GM23338 (cell line): ENCODE results near the gene CSTF3. TPM values are rescaled to one million over a fixed set of nuclear protein-coding genes. Genes with fewer than 3 reads are reported as not detected.

Source experiments
- ATAC-seq: fragments of 200-7000 bp; cut with Tn5 transposase; 3 replicates; pipeline ENCODE4 v1.9.1; 2020
- DNase-seq: peaks from one replicate; pipeline ENCODE4 v3.0.0-alpha.2; 2015; ENCODE audit warnings: low spot score
- H2AFZ ChIP-seq: fragments of 200-600 bp; sonication (generic); 2 replicates; pipeline ENCODE4 v1.8.0; 2016; ENCODE audit warnings: antibody characterized with exemption, mild to moderate bottlenecking, moderate library complexity
- H3F3A ChIP-seq: fragments of 200-600 bp; sonication (generic); replicated peaks from 2 replicates; pipeline ENCODE4 v1.8.0; 2017; ENCODE audit warnings: antibody characterized with exemption, mixed run types, low read depth
- H3K27ac ChIP-seq: fragments of 200-600 bp; sonication (generic); 2 replicates; pipeline ENCODE4 v1.6.1; 2016; ENCODE audit warnings: low read depth
- H3K27me3 ChIP-seq: fragments of 200-600 bp; sonication (generic); 2 replicates; pipeline ENCODE4 v1.8.0; 2016; ENCODE audit warnings: mild to moderate bottlenecking, mixed run types, moderate library complexity; ENCODE audit not compliant: insufficient read depth
- H3K36me3 ChIP-seq: fragments of 200-600 bp; sonication (generic); 2 replicates; pipeline ENCODE4 v1.8.0; 2016; ENCODE audit warnings: mild to moderate bottlenecking; ENCODE audit not compliant: insufficient read depth
- H3K4me1 ChIP-seq: fragments of 200-600 bp; sonication (generic); 2 replicates; pipeline ENCODE4 v1.8.0; 2016; ENCODE audit warnings: mild to moderate bottlenecking, moderate library complexity; ENCODE audit not compliant: insufficient read depth
- H3K4me2 ChIP-seq: fragments of 200-600 bp; sonication (generic); 2 replicates; pipeline ENCODE4 v1.7.1; 2017; ENCODE audit warnings: mixed run types
- H3K4me3 ChIP-seq: fragments of 200-600 bp; sonication (generic); 2 replicates; pipeline ENCODE4 v1.6.1; 2016; ENCODE audit warnings: mixed run types
- H3K79me2 ChIP-seq: fragments of 200-600 bp; sonication (generic); replicated peaks from 2 replicates; pipeline ENCODE4 v1.8.0; 2017; ENCODE audit warnings: mild to moderate bottlenecking; ENCODE audit not compliant: insufficient read depth
- H3K9me2 ChIP-seq: fragments of 200-600 bp; sonication (generic); 2 replicates; pipeline ENCODE4 v1.8.0; 2017; ENCODE audit not compliant: insufficient read depth
- H4K20me1 ChIP-seq: fragments of 200-600 bp; sonication (generic); replicated peaks from 2 replicates; pipeline ENCODE4 v1.8.0; 2017; ENCODE audit warnings: mild to moderate bottlenecking; ENCODE audit not compliant: insufficient read depth
- H3K27ac Mint-ChIP-seq: 2 replicates; pipeline ENCODE4 v1.8.0; 2020; ENCODE audit warnings: inconsistent platforms, mild to moderate bottlenecking, moderate library complexity, mixed read lengths
- H3K27me3 Mint-ChIP-seq: 3 replicates; pipeline ENCODE4 v1.8.0; 2022; ENCODE audit warnings: low read depth, mild to moderate bottlenecking, moderate library complexity, mixed read lengths, inconsistent platforms; ENCODE audit not compliant: insufficient read depth, poor library complexity
- H3K36me3 Mint-ChIP-seq: 3 replicates; pipeline ENCODE4 v1.8.0; 2021; ENCODE audit warnings: low read depth, mild to moderate bottlenecking, inconsistent platforms, moderate library complexity, mixed read lengths
- H3K4me1 Mint-ChIP-seq: 3 replicates; pipeline ENCODE4 v1.8.0; 2020; ENCODE audit warnings: mild to moderate bottlenecking, inconsistent platforms, mixed read lengths
- H3K4me3 Mint-ChIP-seq: 3 replicates; pipeline ENCODE4 v1.8.0; 2021; ENCODE audit warnings: moderate library complexity, mild to moderate bottlenecking, inconsistent platforms, mixed read lengths
- H3K9me3 Mint-ChIP-seq: 3 replicates; pipeline ENCODE4 v1.8.0; 2020; ENCODE audit warnings: moderate library complexity, mild to moderate bottlenecking, inconsistent platforms, mixed read lengths
- EZH2 ChIP-seq: fragments of 200-600 bp; sonication (generic); IDR thresholded peaks from one replicate; pipeline ENCODE4 v1.8.0; 2017; ENCODE audit warnings: antibody characterized with exemption, mild to moderate bottlenecking, low read depth; ENCODE audit not compliant: unreplicated experiment
- EZH2phosphoT487 ChIP-seq: fragments of 200-600 bp; sonication (generic); IDR thresholded peaks from one replicate; pipeline ENCODE4 v1.8.1; 2018; ENCODE audit warnings: antibody characterized with exemption; ENCODE audit not compliant: unreplicated experiment
- JUNB ChIP-seq: IDR thresholded peaks from one replicate; pipeline ENCODE4 v1.6.1; 2016; ENCODE audit warnings: antibody characterized with exemption; ENCODE audit not compliant: unreplicated experiment
- NANOG ChIP-seq: IDR thresholded peaks from 2 replicates; pipeline ENCODE4 v1.6.1; 2016; ENCODE audit warnings: antibody characterized with exemption, borderline replicate concordance
- POLR2AphosphoS5 ChIP-seq: IDR thresholded peaks from 2 replicates; pipeline ENCODE4 v1.6.1; 2016; ENCODE audit warnings: antibody characterized with exemption, low read depth
- REST ChIP-seq: IDR thresholded peaks from one replicate; pipeline ENCODE4 v1.6.1; 2018; ENCODE audit warnings: antibody characterized with exemption; ENCODE audit not compliant: unreplicated experiment
- STAT1 ChIP-seq: IDR thresholded peaks from one replicate; pipeline ENCODE4 v1.6.1; 2016; ENCODE audit warnings: antibody characterized with exemption; ENCODE audit not compliant: unreplicated experiment
- ZNF114 ChIP-seq: fragments of 250-450 bp; sonication (Bioruptor Pico); IDR thresholded peaks from 2 replicates; pipeline ENCODE4 v1.5.0; 2020; ENCODE audit warnings: mild to moderate bottlenecking, moderate library complexity
- ZNF331 ChIP-seq: fragments of 250-450 bp; sonication (Bioruptor Pico); IDR thresholded peaks from 2 replicates; pipeline ENCODE4 v1.5.0; 2020; ENCODE audit warnings: low read depth, mild to moderate bottlenecking, moderate library complexity
- polyA plus RNA-seq: library from polyadenylated mRNA; unstranded; fragments of >200 nt; fragmentation: Nextera tagmentation; extraction: Ambion mirVana; gene quantifications from 2 replicates; pipeline ENCODE4 v1.2.1, GENCODE V29; 2016
- total RNA-seq: library from RNA; depleted of rRNA; stranded (reverse); fragments of >200 nt; shearing (Covaris generic); gene quantifications from 2 replicates; pipeline ENCODE4 v1.2.3, GENCODE V29; 2014
- TF ChIP-seq, protein P1 (sequence below): fragments of 250-450 bp; sonication (Bioruptor Pico); IDR thresholded peaks from 2 replicates; pipeline ENCODE4 v1.5.0; 2020; ENCODE audit warnings: mild to moderate bottlenecking, moderate library complexity
- TF ChIP-seq, protein P2 (sequence below), 2 experiments: fragments of 200-600 bp in 1 of 2; sonication (generic) in 1 of 2; conservative IDR thresholded peaks; 2 replicates each; pipeline versions ENCODE4 v1.5.1 to v1.6.1; 2016 to 2017; ENCODE audit warnings: antibody characterized with exemption in 2 of 2, low read depth in 2 of 2, mild to moderate bottlenecking in 2 of 2, moderate library complexity in 1 of 2

The CSTF3 gene
- total and polyA plus RNA-seq, 2 experiments from 2014 or later: 83.2 to 158 TPM

GRCh38 chr11:33187998-33188722, 26.9 kb upstream of the CSTF3 start:
- Histone ChIP-seq H3K27me3 (no peaks in the 10 kb centered on the region), H3K27ac (0 out of 2 replicates have a peak overlapping the region, but pooled peaks have one; percentile 2), H3K4me2 (peak overlapping the region; percentile 63), H3K4me1 (peaks cover 16% of the 10 kb centered on the region; the same call in 1 of the 2 replicates), H3K79me2 (no peaks in the 10 kb centered on the region), H2AFZ (0 out of 2 replicates have a peak overlapping the region, but pooled peaks have one; percentile 2), H3K9me2 (no peaks in the 10 kb centered on the region; the same call in 1 of the 2 replicates), H3F3A (no peaks in the 10 kb centered on the region), H4K20me1 (no peaks in the 10 kb centered on the region), H3K4me3 (peak overlapping the region; percentile 9; the same call in 1 of the 2 replicates), H3K36me3 (no peaks in the 10 kb centered on the region)
- H3K36me3 Mint-ChIP-seq: no peaks in the 10 kb centered on the region
- H3K4me3 Mint-ChIP-seq: peak overlapping the region; percentile 18; the same call in 2 of the 3 replicates
- TF ChIP-seq STAT1 (no peak), EZH2 (no peak), JUNB (no peak), REST (no peak), NANOG (no peak), ZNF114 (no peak), POLR2AphosphoS5 (no peak), EZH2phosphoT487 (no peak), ZNF331 (CRISPR knock-in tag) (no peak)
- TF ChIP-seq, protein P1, sequence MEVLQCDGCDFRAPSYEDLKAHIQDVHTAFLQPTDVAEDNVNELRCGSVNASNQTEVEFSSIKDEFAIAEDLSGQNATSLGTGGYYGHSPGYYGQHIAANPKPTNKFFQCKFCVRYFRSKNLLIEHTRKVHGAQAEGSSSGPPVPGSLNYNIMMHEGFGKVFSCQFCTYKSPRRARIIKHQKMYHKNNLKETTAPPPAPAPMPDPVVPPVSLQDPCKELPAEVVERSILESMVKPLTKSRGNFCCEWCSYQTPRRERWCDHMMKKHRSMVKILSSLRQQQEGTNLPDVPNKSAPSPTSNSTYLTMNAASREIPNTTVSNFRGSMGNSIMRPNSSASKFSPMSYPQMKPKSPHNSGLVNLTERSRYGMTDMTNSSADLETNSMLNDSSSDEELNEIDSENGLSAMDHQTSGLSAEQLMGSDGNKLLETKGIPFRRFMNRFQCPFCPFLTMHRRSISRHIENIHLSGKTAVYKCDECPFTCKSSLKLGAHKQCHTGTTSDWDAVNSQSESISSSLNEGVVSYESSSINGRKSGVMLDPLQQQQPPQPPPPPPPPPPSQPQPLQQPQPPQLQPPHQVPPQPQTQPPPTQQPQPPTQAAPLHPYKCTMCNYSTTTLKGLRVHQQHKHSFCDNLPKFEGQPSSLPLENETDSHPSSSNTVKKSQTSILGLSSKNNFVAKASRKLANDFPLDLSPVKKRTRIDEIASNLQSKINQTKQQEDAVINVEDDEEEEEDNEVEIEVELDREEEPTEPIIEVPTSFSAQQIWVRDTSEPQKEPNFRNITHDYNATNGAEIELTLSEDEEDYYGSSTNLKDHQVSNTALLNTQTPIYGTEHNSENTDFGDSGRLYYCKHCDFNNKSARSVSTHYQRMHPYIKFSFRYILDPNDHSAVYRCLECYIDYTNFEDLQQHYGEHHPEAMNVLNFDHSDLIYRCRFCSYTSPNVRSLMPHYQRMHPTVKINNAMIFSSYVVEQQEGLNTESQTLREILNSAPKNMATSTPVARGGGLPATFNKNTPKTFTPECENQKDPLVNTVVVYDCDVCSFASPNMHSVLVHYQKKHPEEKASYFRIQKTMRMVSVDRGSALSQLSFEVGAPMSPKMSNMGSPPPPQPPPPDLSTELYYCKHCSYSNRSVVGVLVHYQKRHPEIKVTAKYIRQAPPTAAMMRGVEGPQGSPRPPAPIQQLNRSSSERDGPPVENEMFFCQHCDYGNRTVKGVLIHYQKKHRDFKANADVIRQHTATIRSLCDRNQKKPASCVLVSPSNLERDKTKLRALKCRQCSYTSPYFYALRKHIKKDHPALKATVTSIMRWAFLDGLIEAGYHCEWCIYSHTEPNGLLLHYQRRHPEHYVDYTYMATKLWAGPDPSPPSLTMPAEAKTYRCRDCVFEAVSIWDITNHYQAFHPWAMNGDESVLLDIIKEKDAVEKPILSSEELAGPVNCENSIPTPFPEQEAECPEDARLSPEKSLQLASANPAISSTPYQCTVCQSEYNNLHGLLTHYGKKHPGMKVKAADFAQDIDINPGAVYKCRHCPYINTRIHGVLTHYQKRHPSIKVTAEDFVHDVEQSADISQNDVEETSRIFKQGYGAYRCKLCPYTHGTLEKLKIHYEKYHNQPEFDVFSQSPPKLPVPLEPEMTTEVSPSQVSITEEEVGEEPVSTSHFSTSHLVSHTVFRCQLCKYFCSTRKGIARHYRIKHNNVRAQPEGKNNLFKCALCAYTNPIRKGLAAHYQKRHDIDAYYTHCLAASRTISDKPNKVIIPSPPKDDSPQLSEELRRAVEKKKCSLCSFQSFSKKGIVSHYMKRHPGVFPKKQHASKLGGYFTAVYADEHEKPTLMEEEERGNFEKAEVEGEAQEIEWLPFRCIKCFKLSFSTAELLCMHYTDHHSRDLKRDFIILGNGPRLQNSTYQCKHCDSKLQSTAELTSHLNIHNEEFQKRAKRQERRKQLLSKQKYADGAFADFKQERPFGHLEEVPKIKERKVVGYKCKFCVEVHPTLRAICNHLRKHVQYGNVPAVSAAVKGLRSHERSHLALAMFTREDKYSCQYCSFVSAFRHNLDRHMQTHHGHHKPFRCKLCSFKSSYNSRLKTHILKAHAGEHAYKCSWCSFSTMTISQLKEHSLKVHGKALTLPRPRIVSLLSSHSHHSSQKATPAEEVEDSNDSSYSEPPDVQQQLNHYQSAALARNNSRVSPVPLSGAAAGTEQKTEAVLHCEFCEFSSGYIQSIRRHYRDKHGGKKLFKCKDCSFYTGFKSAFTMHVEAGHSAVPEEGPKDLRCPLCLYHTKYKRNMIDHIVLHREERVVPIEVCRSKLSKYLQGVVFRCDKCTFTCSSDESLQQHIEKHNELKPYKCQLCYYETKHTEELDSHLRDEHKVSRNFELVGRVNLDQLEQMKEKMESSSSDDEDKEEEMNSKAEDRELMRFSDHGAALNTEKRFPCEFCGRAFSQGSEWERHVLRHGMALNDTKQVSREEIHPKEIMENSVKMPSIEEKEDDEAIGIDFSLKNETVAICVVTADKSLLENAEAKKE (CRISPR knock-in tag): no peak
- TF ChIP-seq, protein P2, sequence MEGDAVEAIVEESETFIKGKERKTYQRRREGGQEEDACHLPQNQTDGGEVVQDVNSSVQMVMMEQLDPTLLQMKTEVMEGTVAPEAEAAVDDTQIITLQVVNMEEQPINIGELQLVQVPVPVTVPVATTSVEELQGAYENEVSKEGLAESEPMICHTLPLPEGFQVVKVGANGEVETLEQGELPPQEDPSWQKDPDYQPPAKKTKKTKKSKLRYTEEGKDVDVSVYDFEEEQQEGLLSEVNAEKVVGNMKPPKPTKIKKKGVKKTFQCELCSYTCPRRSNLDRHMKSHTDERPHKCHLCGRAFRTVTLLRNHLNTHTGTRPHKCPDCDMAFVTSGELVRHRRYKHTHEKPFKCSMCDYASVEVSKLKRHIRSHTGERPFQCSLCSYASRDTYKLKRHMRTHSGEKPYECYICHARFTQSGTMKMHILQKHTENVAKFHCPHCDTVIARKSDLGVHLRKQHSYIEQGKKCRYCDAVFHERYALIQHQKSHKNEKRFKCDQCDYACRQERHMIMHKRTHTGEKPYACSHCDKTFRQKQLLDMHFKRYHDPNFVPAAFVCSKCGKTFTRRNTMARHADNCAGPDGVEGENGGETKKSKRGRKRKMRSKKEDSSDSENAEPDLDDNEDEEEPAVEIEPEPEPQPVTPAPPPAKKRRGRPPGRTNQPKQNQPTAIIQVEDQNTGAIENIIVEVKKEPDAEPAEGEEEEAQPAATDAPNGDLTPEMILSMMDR (conservative IDR thresholded peaks at IDR 0.05; ENCODE audit: low read depth in 2 of 2): no peak
- ATAC-seq (peak; percentile 89), DNase-seq (peak; percentile 30)
- H3K27me3 Mint-ChIP-seq: peaks cover 5% of the 10 kb centered on the region
- peaks cover 20% of the 10 kb centered on the region for H3K4me1 Mint-ChIP-seq
- no peaks in the 10 kb centered on the region for H3K9me3 Mint-ChIP-seq
- no peak overlapping the region for H3K27ac Mint-ChIP-seq
